HCT116 (cell line): ENCODE measurements around the gene GPX7. TPM values are rescaled to one million over a fixed set of nuclear protein-coding genes. Genes with fewer than 3 reads are reported as not detected.

ENCODE experiments used
- ATAC-seq: fragments of 200-7000 bp; cut with Tn5 transposase; 2 replicates; pipeline ENCODE4 v1.9.1; 2020; ENCODE audit warnings: mild to moderate bottlenecking, moderate library complexity
- BruUV-seq: library from RNA; stranded (reverse); fragments of 400-500 nt; replicated peaks from 2 replicates; lab custom pipeline; 2021; lab: Mats Ljungman, UMichigan
- CTCF ChIA-PET: fragments of 300-600 bp; sonication (Branson Sonifier 250); formaldehyde crosslinking; loops from one replicate; lab custom pipeline; 2021; ENCODE audit warnings: antibody characterized with exemption; lab: Charles Lee
- POLR2A ChIA-PET: fragments of 300-600, 350-600 bp; sonication (Branson Sonifier 250); formaldehyde crosslinking; loops from one replicate; lab custom pipeline; 2021; ENCODE audit warnings: antibody characterized with exemption; lab: Charles Lee
- RAD21 ChIA-PET, 2 experiments: fragments of 300-600 bp; sonication (Branson Sonifier 250); formaldehyde crosslinking; loops; one replicate each; lab custom pipeline; 2023; ENCODE audit warnings: low total read pairs in 2 of 2; ENCODE audit not compliant: uncharacterized antibody in 2 of 2, unreplicated experiment in 2 of 2, low non-redundant PET in 1 of 2; lab: Charles Lee
- DNase-seq: peaks from one replicate; pipeline ENCODE4 v3.0.0-alpha.2; 2010; ENCODE audit warnings: low read depth, low spot score
- H2AFZ ChIP-seq: fragments of 200-600 bp; shearing (Covaris generic), sonication (generic); 2 replicates; pipeline ENCODE4 v1.6.1; 2017; ENCODE audit warnings: low read depth, mixed run types, mixed read lengths, antibody characterized with exemption, low read length; ENCODE audit not compliant: poor library complexity, severe bottlenecking
- H3K27ac ChIP-seq: 2 replicates; pipeline ENCODE4 v1.5.1; 2012; ENCODE audit warnings: low read depth, low read length
- H3K27me3 ChIP-seq: fragments of 200-600 bp; sonication (generic); 2 replicates; pipeline ENCODE4 v1.6.1; 2016; ENCODE audit warnings: mixed run types, low read length, mixed read lengths; ENCODE audit not compliant: insufficient read depth
- H3K36me3 ChIP-seq, 2 experiments: fragments of 200-500 bp in 1 of 2; fragments of 200-600 bp in 1 of 2; sonication (Bioruptor generic) in 1 of 2; sonication (generic) in 1 of 2; 2 replicates each; pipeline versions ENCODE4 v1.5.1 to v1.6.1; 2014 to 2016; ENCODE audit warnings: low read length in 2 of 2, inconsistent platforms in 1 of 2, mixed read lengths in 1 of 2, mixed run types in 1 of 2; ENCODE audit not compliant: insufficient read depth in 2 of 2, control insufficient read depth in 1 of 2
- H3K4me1 ChIP-seq, 2 experiments: fragments of 200-600 bp in 1 of 2; sonication (generic) in 1 of 2; 2 replicates each; pipeline versions ENCODE4 v1.5.1 to v1.6.1; 2012 to 2017; ENCODE audit warnings: low read length in 2 of 2, inconsistent platforms in 1 of 2, mild to moderate bottlenecking in 1 of 2, mixed read lengths in 1 of 2, mixed run types in 1 of 2, moderate library complexity in 1 of 2; ENCODE audit not compliant: insufficient read depth in 2 of 2, control insufficient read depth in 1 of 2
- H3K4me2 ChIP-seq: fragments of 200-600 bp; sonication (generic); 2 replicates; pipeline ENCODE4 v1.6.1; 2017; ENCODE audit warnings: mixed run types, low read length, mixed read lengths
- H3K4me3 ChIP-seq, 2 experiments: fragments of 200-600 bp in 1 of 2; sonication (generic) in 1 of 2; replicated peaks in 1 of 2; 2 replicates each; pipeline ENCODE4 v1.5.1; 2011 to 2016; ENCODE audit warnings: low read length in 2 of 2, control low read depth in 1 of 2, low read depth in 1 of 2, mild to moderate bottlenecking in 1 of 2, mixed read lengths in 1 of 2, mixed run types in 1 of 2
- H3K79me2 ChIP-seq: fragments of 200-600 bp; sonication (generic); 2 replicates; pipeline ENCODE4 v1.6.1; 2017; ENCODE audit warnings: mild to moderate bottlenecking, mixed run types, low read length, moderate library complexity, mixed read lengths; ENCODE audit not compliant: insufficient read depth
- H3K9ac ChIP-seq: fragments of 200-600 bp; sonication (generic); 2 replicates; pipeline ENCODE4 v1.6.1; 2016; ENCODE audit warnings: low read length, mixed read lengths
- H3K9me2 ChIP-seq: fragments of 200-600 bp; sonication (generic), shearing (Covaris generic); 2 replicates; pipeline ENCODE4 v1.6.1; 2017; ENCODE audit warnings: mixed run types, mild to moderate bottlenecking, moderate library complexity; ENCODE audit not compliant: insufficient read depth
- H3K9me3 ChIP-seq, 2 experiments: fragments of 200-500 bp in 1 of 2; fragments of 200-600 bp in 1 of 2; sonication (Bioruptor generic) in 1 of 2; sonication (generic) in 1 of 2; 2 replicates each; pipeline ENCODE4 v1.6.1; 2014 to 2017; ENCODE audit warnings: low read length in 2 of 2, mixed read lengths in 2 of 2, inconsistent platforms in 1 of 2, low read depth in 1 of 2, mild to moderate bottlenecking in 1 of 2, mixed run types in 1 of 2, moderate library complexity in 1 of 2; ENCODE audit not compliant: control insufficient read depth in 1 of 2, insufficient read depth in 1 of 2
- H4K20me1 ChIP-seq: fragments of 200-600 bp; sonication (generic), shearing (Covaris generic); 2 replicates; pipeline ENCODE4 v1.6.1; 2017; ENCODE audit warnings: mixed run types, mild to moderate bottlenecking, moderate library complexity; ENCODE audit not compliant: insufficient read depth
- CBX3 ChIP-seq: IDR thresholded peaks from 2 replicates; pipeline ENCODE4 v1.6.1; 2012; ENCODE audit warnings: low read depth
- CEBPB ChIP-seq: IDR thresholded peaks from 2 replicates; pipeline ENCODE4 v1.6.1; 2012; ENCODE audit warnings: low read depth
- CTCF ChIP-seq, 3 experiments: fragments of 200-600 bp in 1 of 3; sonication (generic) in 1 of 3; IDR thresholded peaks in 2 of 3; conservative IDR thresholded peaks in 1 of 3; 2 replicates each; pipeline ENCODE4 v1.5.1; 2012 to 2017; ENCODE audit warnings: low read depth in 2 of 3, low read length in 2 of 3, antibody characterized with exemption in 1 of 3, borderline replicate concordance in 1 of 3, control low read depth in 1 of 3, mild to moderate bottlenecking in 1 of 3, mixed read lengths in 1 of 3, mixed run types in 1 of 3, moderate library complexity in 1 of 3; ENCODE audit not compliant: insufficient read depth in 1 of 3
- EGR1 ChIP-seq: IDR thresholded peaks from 2 replicates; pipeline ENCODE4 v1.6.1; 2012; ENCODE audit warnings: low read depth
- ELF1 ChIP-seq: IDR thresholded peaks from 2 replicates; pipeline ENCODE4 v1.6.1; 2012; ENCODE audit warnings: low read depth, borderline replicate concordance
- EZH2 ChIP-seq: fragments of 200-600 bp; sonication (generic); IDR thresholded peaks from 2 replicates; pipeline ENCODE4 v1.6.1; 2017; ENCODE audit warnings: antibody characterized with exemption, mixed run types
- EZH2phosphoT487 ChIP-seq: fragments of 200-600 bp; IDR thresholded peaks from 2 replicates; pipeline ENCODE4 v1.6.1; 2018; ENCODE audit warnings: antibody characterized with exemption, borderline replicate concordance
- FOSL1 ChIP-seq: IDR thresholded peaks from 2 replicates; pipeline ENCODE4 v1.6.1; 2012; ENCODE audit warnings: low read depth
- MAX ChIP-seq: IDR thresholded peaks from 2 replicates; pipeline ENCODE4 v1.6.1; 2012
- POLR2AphosphoS5 ChIP-seq: IDR thresholded peaks from 2 replicates; pipeline ENCODE4 v1.6.1; 2011; ENCODE audit warnings: mild to moderate bottlenecking, low read depth, low read length, moderate library complexity
- SIN3A ChIP-seq: IDR thresholded peaks from 2 replicates; pipeline ENCODE4 v1.6.1; 2012; ENCODE audit warnings: low read depth
- SP1 ChIP-seq: IDR thresholded peaks from 2 replicates; pipeline ENCODE4 v1.6.1; 2012; ENCODE audit warnings: low read depth
- SRF ChIP-seq: IDR thresholded peaks from 2 replicates; pipeline ENCODE4 v1.6.1; 2012; ENCODE audit warnings: low read depth
- TCF7L2 ChIP-seq: IDR thresholded peaks from 2 replicates; pipeline ENCODE4 v1.7.0; 2011; ENCODE audit warnings: borderline replicate concordance, inconsistent platforms; ENCODE audit not compliant: insufficient read depth, insufficient read length; ENCODE audit errors: extremely low read depth
- ZBTB33 ChIP-seq: IDR thresholded peaks from 2 replicates; pipeline ENCODE4 v1.6.1; 2011; ENCODE audit warnings: mild to moderate bottlenecking, low read length, moderate library complexity; ENCODE audit not compliant: insufficient replicate concordance; ENCODE audit errors: extremely low read depth
- ZFX ChIP-seq: fragments of 450-650 bp; IDR thresholded peaks from 2 replicates; pipeline ENCODE4 v1.6.1; 2017
- ZNF274 ChIP-seq: fragments of 200-500 bp; sonication (Bioruptor generic); IDR thresholded peaks from 2 replicates; pipeline ENCODE4 v1.6.1; 2014; ENCODE audit warnings: mild to moderate bottlenecking, low read depth, low read length, inconsistent platforms
- intact Hi-C: fragments of 100-400 bp; cut with micrococcal nuclease; formaldehyde crosslinking; loops from 2 replicates; pipeline ENCODE4 v1.10.0; 2022
- total RNA-seq: library from RNA; stranded (reverse); gene quantifications from one replicate; pipeline ENCODE4 v1.2.1, GENCODE V29; 2021; ENCODE audit not compliant: unreplicated experiment
- TF ChIP-seq, protein P1 (sequence below): IDR thresholded peaks from 2 replicates; pipeline ENCODE4 v1.6.1; 2012

The GPX7 gene
- total RNA-seq, 1 experiment from 2014 or later, result not detected

DNA sequence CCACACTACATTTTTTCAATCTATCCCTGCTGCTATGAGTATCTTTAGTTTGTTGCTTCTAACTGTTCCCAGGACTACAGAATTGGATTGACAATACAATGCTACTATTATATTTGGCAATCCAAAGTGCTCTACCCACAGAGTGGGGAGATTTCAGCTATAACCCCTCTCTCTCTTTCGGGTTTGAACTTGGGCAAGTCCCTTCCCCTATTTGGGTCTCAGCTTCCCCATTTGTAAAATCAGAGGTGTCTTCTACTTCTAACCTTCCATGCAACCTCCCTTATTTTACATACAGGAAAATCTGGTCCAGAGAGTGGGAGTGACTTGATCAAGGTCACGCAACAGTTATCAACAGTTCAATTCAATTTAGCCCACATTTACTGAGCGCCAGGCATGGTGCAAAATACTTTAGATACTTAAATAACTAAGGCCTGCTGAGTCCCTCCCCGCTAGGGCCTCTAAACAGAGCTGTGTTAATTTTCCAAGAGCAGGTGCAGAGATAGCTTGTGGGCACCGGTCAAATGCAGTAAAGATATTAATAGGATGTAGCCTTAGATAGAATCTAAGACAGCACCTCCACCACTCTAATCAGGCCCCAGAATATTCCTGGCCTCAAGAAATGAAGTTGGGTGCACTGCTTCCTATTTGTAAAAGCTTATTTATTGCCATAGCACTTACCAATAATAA, 9.4 kb upstream of the GPX7 start:
- H3K36me3 ChIP-seq, result no peaks in the 10 kb centered on the region
- TF ChIP-seq, protein P1, sequence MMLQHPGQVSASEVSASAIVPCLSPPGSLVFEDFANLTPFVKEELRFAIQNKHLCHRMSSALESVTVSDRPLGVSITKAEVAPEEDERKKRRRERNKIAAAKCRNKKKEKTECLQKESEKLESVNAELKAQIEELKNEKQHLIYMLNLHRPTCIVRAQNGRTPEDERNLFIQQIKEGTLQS, result no peak
- no peak for TF ChIP-seq CTCF (IDR thresholded peaks at IDR 0.05 in 2 of 3, conservative IDR thresholded peaks at IDR 0.05 in 1 of 3; ENCODE audit: borderline replicate concordance in 1 of 3, insufficient read depth in 1 of 3, low read depth in 2 of 3, low read length in 2 of 3)
- TF ChIP-seq CEBPB, result no peak
- TF ChIP-seq ZBTB33, result no peak
- TF ChIP-seq EZH2, result no peak
- no peak for TF ChIP-seq CBX3
- TF ChIP-seq ZFX, result no peak
- TF ChIP-seq ELF1, result no peak
- no peak for TF ChIP-seq ZNF274
- TF ChIP-seq SIN3A, result no peak
- TF ChIP-seq POLR2AphosphoS5, result no peak
- no peak for TF ChIP-seq EZH2phosphoT487
- TF ChIP-seq SRF, result no peak
- TF ChIP-seq SP1, result no peak
- no peak for TF ChIP-seq MAX
- no peak for TF ChIP-seq EGR1
- TF ChIP-seq TCF7L2, result no peak
- TF ChIP-seq FOSL1, result no peak
- TF ChIP-seq, all 23 proteins: peak for 0
- no peak for DNase-seq
- Histone ChIP-seq H3K9me3 (no peaks in the 10 kb centered on the region), H3K4me2 (no peak overlapping the region), H4K20me1 (no peaks in the 10 kb centered on the region), H3K9me2 (no peaks in the 10 kb centered on the region), H3K9ac (no peak overlapping the region), H3K27me3 (no peaks in the 10 kb centered on the region), H2AFZ (no peak overlapping the region), H3K79me2 (no peaks in the 10 kb centered on the region), H3K27ac (no peak overlapping the region), H3K4me1 (no peaks in the 10 kb centered on the region), H3K4me3 (no peak overlapping the region)
- BruUV-seq, result no TSS peak
- POLR2A ChIA-PET, result no interaction called here
- ATAC-seq, result no peak
- RAD21 ChIA-PET, result no interaction called here
- intact Hi-C loops, result no loop called here
- CTCF ChIA-PET, result no interaction called here
